Endothelial cell (in vitro differentiated cells): Measurements from ENCODE around the gene OR4B1. TPM values are rescaled to one million over a fixed set of nuclear protein-coding genes. Genes with fewer than 3 reads are reported as not detected.
"Not testable (repeated sequence)": the region's sequence is repeated elsewhere in the genome, so short reads cannot be mapped to it uniquely, and the experiment has no call there.

Experiments
- DNase-seq: peaks from one replicate; pipeline ENCODE4 v3.0.0; 2021; ENCODE audit warnings: low spot score
- H3K27ac Mint-ChIP-seq: one replicate; pipeline ENCODE4 v1.8.0; 2021; ENCODE audit warnings: mixed read lengths, inconsistent platforms; ENCODE audit not compliant: unreplicated experiment
- H3K27me3 Mint-ChIP-seq: one replicate; pipeline ENCODE4 v1.8.0; 2021; ENCODE audit warnings: mild to moderate bottlenecking, moderate library complexity, mixed read lengths, inconsistent platforms; ENCODE audit not compliant: unreplicated experiment
- H3K36me3 Mint-ChIP-seq: one replicate; pipeline ENCODE4 v1.8.0; 2021; ENCODE audit warnings: mild to moderate bottlenecking, low read depth, mixed read lengths, inconsistent platforms; ENCODE audit not compliant: unreplicated experiment
- H3K4me1 Mint-ChIP-seq: one replicate; pipeline ENCODE4 v1.8.0; 2021; ENCODE audit warnings: mild to moderate bottlenecking, mixed read lengths, inconsistent platforms; ENCODE audit not compliant: unreplicated experiment
- H3K4me3 Mint-ChIP-seq: one replicate; pipeline ENCODE4 v1.8.0; 2021; ENCODE audit warnings: mild to moderate bottlenecking, mixed read lengths, inconsistent platforms; ENCODE audit not compliant: unreplicated experiment
- H3K9me3 Mint-ChIP-seq: one replicate; pipeline ENCODE4 v1.8.0; 2021; ENCODE audit warnings: mixed read lengths, inconsistent platforms; ENCODE audit not compliant: unreplicated experiment
- CTCF ChIP-seq: fragments of 200-600 bp; sonication (generic); IDR thresholded peaks from one replicate; pipeline ENCODE4 v1.5.0; 2021; ENCODE audit warnings: antibody characterized with exemption; ENCODE audit not compliant: unreplicated experiment
- total RNA-seq: library from RNA; stranded (reverse); fragmentation: NEBNext Ultra II Directional; extraction: Animal tissue kit (Norgen Biotek cat#: 25700); gene quantifications from one replicate; pipeline ENCODE4 v1.2.1, GENCODE V29; 2021; ENCODE audit not compliant: unreplicated experiment

The OR4B1 gene
- total RNA-seq, 1 donor from 2014 or later: not detected

- H3K36me3 Mint-ChIP-seq: peaks cover 8% of the 10 kb centered on the region
- H3K9me3 Mint-ChIP-seq: peaks cover 25% of the 10 kb centered on the region
- no peaks in the 10 kb centered on the region for H3K4me1 Mint-ChIP-seq
- no peak for TF ChIP-seq CTCF
- H3K27me3 Mint-ChIP-seq: peaks cover 7% of the 10 kb centered on the region
- H3K4me3 Mint-ChIP-seq: no peak overlapping the region
- H3K27ac Mint-ChIP-seq: no peak overlapping the region
- no peak for DNase-seq
Observed at GRCh38 chr11:48210052-48210451, 6.6 kb upstream of the OR4B1 start.

- no peak for TF ChIP-seq CTCF
- H3K4me1 Mint-ChIP-seq: no peaks in the 10 kb centered on the region
Observed at GRCh38 chr11:48228761-48229160, 12.2 kb downstream of the OR4B1 start.

GRCh38 chr11:48230057-48230456, 13.4 kb downstream of the OR4B1 start:
- H3K4me3 Mint-ChIP-seq, H3K27me3 Mint-ChIP-seq, H3K27ac Mint-ChIP-seq, DNase-seq, H3K36me3 Mint-ChIP-seq, H3K4me1 Mint-ChIP-seq: not testable (repeated sequence)
- H3K9me3 Mint-ChIP-seq: peaks cover 32% of the 10 kb centered on the region

More at GRCh38 chr11:48228761-48229160, 12.2 kb downstream of the OR4B1 start:
- Mint-ChIP-seq H3K4me3 (no peak overlapping the region), H3K36me3 (peaks cover 8% of the 10 kb centered on the region), H3K27ac (no peak overlapping the region), H3K27me3 (peaks cover 8% of the 10 kb centered on the region), H3K9me3 (peaks cover 32% of the 10 kb centered on the region)
- DNase-seq: no peak

- peaks cover 55% of the 10 kb centered on the region for H3K9me3 Mint-ChIP-seq
- H3K36me3 Mint-ChIP-seq: peaks cover 4% of the 10 kb centered on the region
- H3K4me1 Mint-ChIP-seq: no peaks in the 10 kb centered on the region
- DNase-seq: no peak
- H3K4me3 Mint-ChIP-seq: no peak overlapping the region
- TF ChIP-seq CTCF: no peak
- peaks cover 1% of the 10 kb centered on the region for H3K27me3 Mint-ChIP-seq
- H3K27ac Mint-ChIP-seq: no peak overlapping the region
Observed at GRCh38 chr11:48237727-48238126, 21.1 kb downstream of the OR4B1 start.

- H3K9me3 Mint-ChIP-seq: peaks cover 56% of the 10 kb centered on the region
Observed at GRCh38 chr11:48242501-48242900, 25.9 kb downstream of the OR4B1 start.

More at GRCh38 chr11:48242501-48242900, 25.9 kb downstream of the OR4B1 start:
- Mint-ChIP-seq H3K27me3 (peaks cover 5% of the 10 kb centered on the region), H3K27ac (no peak overlapping the region), H3K4me3 (no peak overlapping the region), H3K4me1 (no peaks in the 10 kb centered on the region), H3K36me3 (peaks cover 22% of the 10 kb centered on the region)
- DNase-seq: no peak
- TF ChIP-seq CTCF: no peak
